Muscle of back (tissue), 11 donors: ENCODE data around the gene ATP1A4. TPM values are rescaled to one million over a fixed set of nuclear protein-coding genes. Genes with fewer than 3 reads are reported as not detected.

Experiments
- DNase-seq, 3 donors: peaks; one replicate each; pipeline versions ENCODE4 v3.0.0 to v3.0.0-alpha.2; 2013
- polyA plus RNA-seq, 10 donors: library from polyadenylated mRNA; unstranded; fragments of 120-200 nt; gene quantifications; one replicate each; pipeline ENCODE4 v1.2.1, GENCODE V29; 2013; ENCODE audit not compliant: insufficient read length in 10 of 10

Gene ATP1A4
- polyA plus RNA-seq, 10 donors: 0.71 to 6.2 (median 2.3) TPM

- DNase-seq: no peak
Measured at GRCh38 chr1:160143695-160144094, 7.7 kb upstream of the ATP1A4 start.

- DNase-seq: no peak
Measured at GRCh38 chr1:160144921-160145320, 6.5 kb upstream of the ATP1A4 start.

GRCh38 chr1:160146107-160146506 lies 5.3 kb upstream of the ATP1A4 start:
- DNase-seq: no peak

- no peak for DNase-seq
Measured at GRCh38 chr1:160148121-160148520, 3.3 kb upstream of the ATP1A4 start.

- no peak for DNase-seq
Measured at GRCh38 chr1:160149233-160149632, 2.2 kb upstream of the ATP1A4 start.

- DNase-seq: no peak
Measured at GRCh38 chr1:160149716-160150115, 1.7 kb upstream of the ATP1A4 start.

GRCh38 chr1:160154790-160155189 lies 3.4 kb downstream of the ATP1A4 start:
- no peak for DNase-seq

GRCh38 chr1:160156361-160156760 lies 5.0 kb downstream of the ATP1A4 start:
- DNase-seq: no peak

- no peak for DNase-seq
Measured at GRCh38 chr1:160157174-160157573, 5.8 kb downstream of the ATP1A4 start.

- no peak for DNase-seq
Measured at GRCh38 chr1:160158031-160158430, 6.6 kb downstream of the ATP1A4 start.

GRCh38 chr1:160158534-160158933 lies 7.1 kb downstream of the ATP1A4 start:
- DNase-seq: no peak

- DNase-seq: no peak
Measured at GRCh38 chr1:160159846-160160245, 8.4 kb downstream of the ATP1A4 start.

- DNase-seq: peak in 2 of 3 donors; percentile 22 to 39
Measured at GRCh38 chr1:160161965-160162705, 10.7 kb downstream of the ATP1A4 start.

GRCh38 chr1:160162931-160163330 lies 11.5 kb downstream of the ATP1A4 start:
- no peak for DNase-seq

- no peak for DNase-seq
Measured at GRCh38 chr1:160163615-160164014, 12.2 kb downstream of the ATP1A4 start.

GRCh38 chr1:160164121-160164520 lies 12.7 kb downstream of the ATP1A4 start:
- DNase-seq: no peak

GRCh38 chr1:160166166-160166868 lies 14.9 kb downstream of the ATP1A4 start:
- DNase-seq: no peak

GRCh38 chr1:160167056-160167455 lies 15.7 kb downstream of the ATP1A4 start:
- no peak for DNase-seq

GRCh38 chr1:160167580-160167979 lies 16.2 kb downstream of the ATP1A4 start:
- peak in 1 of 3 donors; percentile 37 for DNase-seq

- no peak for DNase-seq
Measured at GRCh38 chr1:160168016-160168415, 16.6 kb downstream of the ATP1A4 start.

GRCh38 chr1:160168609-160169369 lies 17.4 kb downstream of the ATP1A4 start:
- peak in 2 of 3 donors; percentile 16 to 47 for DNase-seq

GRCh38 chr1:160169553-160170399 lies 18.4 kb downstream of the ATP1A4 start:
- no peak for DNase-seq
